Measurements from ENCODE around the gene PTPRK. TPM values are rescaled to one million over a fixed set of nuclear protein-coding genes. Genes with fewer than 3 reads are reported as not detected.

Gene PTPRK
- total RNA-seq, 4 donors from 2014 or later: 10.3 to 36.0 (median 20.5) TPM

- TF ChIP-seq CTCF (IDR thresholded peaks at IDR 0.05): no peak
- TF ChIP-seq POLR2A (IDR thresholded peaks at IDR 0.05): no peak
- WGBS, 2 donors: 66 to 70% methylated on average over 5 of the region's 5 CpGs
- no peak for DNase-seq
- no peaks in the 10 kb centered on the region for H3K9me3 ChIP-seq
- no peaks in the 10 kb centered on the region for H3K27me3 ChIP-seq
- intact Hi-C loops (cut with DNase I): no loop called here
- peaks cover 0 to 13% (median 0%) of the 10 kb centered on the region in 3 donors for H3K36me3 ChIP-seq
- H3K4me3 ChIP-seq: no peak overlapping the region
- H3K4me1 ChIP-seq: no peaks in the 10 kb centered on the region
- H3K27ac ChIP-seq: no peak overlapping the region
Observed at GRCh38 chr6:128216917-128217316, 303.5 kb downstream of the PTPRK start.

GRCh38 chr6:128209771-128210170 is 310.6 kb downstream of the PTPRK start:
- no peaks in the 10 kb centered on the region for H3K36me3 ChIP-seq
- intact Hi-C loops (cut with DNase I): no loop called here
- H3K27me3 ChIP-seq: no peaks in the 10 kb centered on the region
- TF ChIP-seq POLR2A (IDR thresholded peaks at IDR 0.05): no peak
- no peak for TF ChIP-seq CTCF (IDR thresholded peaks at IDR 0.05)
- DNase-seq: no peak
- no peak overlapping the region for H3K27ac ChIP-seq
- no peaks in the 10 kb centered on the region for H3K4me1 ChIP-seq
- H3K9me3 ChIP-seq: no peaks in the 10 kb centered on the region
- WGBS, 2 donors: 83 to 92% methylated on average over 3 of the region's 3 CpGs
- H3K4me3 ChIP-seq: no peak overlapping the region

GRCh38 chr6:128208851-128209580 is 311.4 kb downstream of the PTPRK start:
- TF ChIP-seq CTCF (IDR thresholded peaks at IDR 0.05) (no peak), POLR2A (IDR thresholded peaks at IDR 0.05) (no peak)
- Histone ChIP-seq H3K9me3 (no peaks in the 10 kb centered on the region), H3K27me3 (no peaks in the 10 kb centered on the region), H3K27ac (no peak overlapping the region), H3K4me3 (no peak overlapping the region), H3K4me1 (no peaks in the 10 kb centered on the region), H3K36me3 (no peaks in the 10 kb centered on the region)
- WGBS, 2 donors: 75 to 81% methylated on average over 5 of the region's 5 CpGs
- intact Hi-C loops (cut with DNase I): no loop called here
- no peak for DNase-seq

- Histone ChIP-seq H3K9me3 (no peaks in the 10 kb centered on the region), H3K4me3 (no peak overlapping the region), H3K27me3 (no peaks in the 10 kb centered on the region), H3K4me1 (no peaks in the 10 kb centered on the region), H3K36me3 (no peaks in the 10 kb centered on the region), H3K27ac (no peak overlapping the region)
- intact Hi-C loops (cut with DNase I): no loop called here
- TF ChIP-seq CTCF (IDR thresholded peaks at IDR 0.05) (no peak), POLR2A (IDR thresholded peaks at IDR 0.05) (no peak)
- DNase-seq: no peak
Observed at GRCh38 chr6:128208078-128208477, 312.3 kb downstream of the PTPRK start.

- 85 to 96% methylated on average over 2 of the region's 2 CpGs for WGBS, 2 donors
- DNase-seq: no peak
- Histone ChIP-seq H3K4me3 (no peak overlapping the region), H3K4me1 (no peaks in the 10 kb centered on the region), H3K27me3 (no peaks in the 10 kb centered on the region), H3K27ac (no peak overlapping the region), H3K36me3 (no peaks in the 10 kb centered on the region), H3K9me3 (no peaks in the 10 kb centered on the region)
- TF ChIP-seq POLR2A (IDR thresholded peaks at IDR 0.05) (no peak), CTCF (IDR thresholded peaks at IDR 0.05) (no peak)
- intact Hi-C loops (cut with DNase I): no loop called here
Observed at GRCh38 chr6:128206610-128207426, 313.6 kb downstream of the PTPRK start.
